GM18526 (cell line): ENCODE data around the gene RET.

Experiments used
- POLR2A ChIP-seq: IDR thresholded peaks from 3 replicates; pipeline ENCODE4 v1.6.1; 2011; ENCODE audit not compliant: insufficient read length; ENCODE audit errors: extremely low read depth

RET gene

GRCh38 chr10:43053825-43054224, 23.0 kb upstream of the RET start:
- TF ChIP-seq POLR2A, result no peak

DNA sequence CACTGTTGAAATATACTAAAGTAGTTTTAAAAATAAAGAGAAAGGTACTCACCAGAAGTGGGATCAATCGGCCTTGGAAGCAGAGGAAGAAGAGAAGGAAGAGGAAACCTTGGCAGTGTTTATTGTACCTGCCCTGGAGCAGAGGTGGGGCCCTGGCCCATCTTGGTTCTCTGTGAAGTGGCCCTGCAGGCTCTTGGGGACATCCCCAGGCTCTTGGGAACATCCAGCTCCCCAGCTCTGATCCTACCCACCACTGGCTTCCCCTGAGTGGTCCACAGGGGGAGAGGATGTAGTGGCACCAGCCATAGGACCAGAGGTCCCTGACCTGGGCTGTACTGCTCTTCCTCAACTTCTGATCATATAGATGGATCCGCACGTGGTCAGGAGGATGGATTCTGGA, 22.3 kb upstream of the RET start:
- TF ChIP-seq POLR2A, result no peak

GRCh38 chr10:43055217-43055616, 21.7 kb upstream of the RET start:
- TF ChIP-seq POLR2A, result no peak

DNA sequence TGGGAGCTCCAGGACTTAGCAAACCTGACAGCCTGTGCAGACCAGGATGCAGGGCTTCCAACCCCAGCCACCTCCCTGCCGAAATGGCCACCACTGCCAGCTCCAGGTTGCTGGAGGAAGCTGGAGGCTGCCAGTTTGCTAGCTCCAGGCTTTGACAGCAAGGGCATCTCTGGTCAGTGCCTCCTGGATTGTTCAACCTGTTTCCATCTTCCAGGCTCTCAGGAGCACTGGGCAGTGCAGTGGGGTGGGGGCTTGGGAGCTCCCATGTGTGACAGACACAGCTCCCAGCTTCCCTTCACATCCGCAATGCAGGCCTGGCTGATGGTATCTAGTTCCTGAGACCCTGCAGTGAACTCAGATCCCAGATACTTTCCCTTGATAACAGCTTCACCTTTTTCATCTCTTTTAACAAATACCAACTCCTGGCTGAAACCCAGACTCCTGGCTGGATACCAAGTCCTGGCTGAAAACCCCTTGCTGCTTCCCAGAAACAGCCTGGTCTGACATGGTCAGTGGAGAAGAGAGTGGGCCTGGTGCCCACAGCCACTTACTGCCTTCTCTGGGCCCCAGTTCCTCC, 20.8 kb upstream of the RET start:
- TF ChIP-seq POLR2A, result no peak

GRCh38 chr10:43056568-43057011, 20.3 kb upstream of the RET start:
- TF ChIP-seq POLR2A, result no peak

GRCh38 chr10:43057231-43057711, 19.6 kb upstream of the RET start:
- no peak for TF ChIP-seq POLR2A

GRCh38 chr10:43057831-43058340, 19.0 kb upstream of the RET start:
- no peak for TF ChIP-seq POLR2A

DNA sequence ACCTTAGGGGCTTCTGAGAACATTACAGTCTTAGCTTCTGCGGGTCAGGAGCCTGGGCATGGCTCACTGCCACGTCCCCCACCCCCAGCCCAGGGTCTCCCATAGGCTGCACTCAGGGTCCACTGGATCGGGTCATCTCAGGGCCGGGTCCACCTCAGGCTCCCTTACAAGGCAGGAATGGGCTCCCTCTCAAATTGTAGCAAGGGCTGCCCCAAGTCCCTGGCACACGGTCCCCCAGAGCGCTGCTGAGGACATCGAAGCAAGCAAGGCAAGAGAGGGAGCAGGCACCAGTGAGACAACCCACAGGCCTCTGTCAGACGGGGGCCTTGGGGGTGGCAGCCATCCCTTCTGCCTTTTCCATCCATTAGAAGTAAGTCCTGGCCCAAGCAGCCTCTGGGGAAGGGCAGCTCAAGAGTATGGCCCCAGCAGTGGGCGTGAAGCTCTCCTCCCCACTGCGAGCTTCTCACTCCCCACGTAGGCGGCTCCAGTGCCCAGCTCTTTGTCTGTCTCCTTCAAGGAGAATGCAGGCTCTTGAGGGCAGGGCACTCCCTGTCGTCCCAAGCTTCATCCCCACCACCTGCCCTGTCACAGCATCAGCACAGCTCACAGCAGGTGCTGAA, 18.0 kb upstream of the RET start:
- no peak for TF ChIP-seq POLR2A

- no peak for TF ChIP-seq POLR2A
These were observed 17.5 kb upstream of the RET start for GRCh38 chr10:43059336-43059720.

GRCh38 chr10:43059828-43060227, 17.0 kb upstream of the RET start:
- TF ChIP-seq POLR2A, result no peak

- no peak for TF ChIP-seq POLR2A
These were observed 16.6 kb upstream of the RET start for GRCh38 chr10:43060291-43060690.

GRCh38 chr10:43061331-43061730, 15.5 kb upstream of the RET start:
- TF ChIP-seq POLR2A, result no peak

GRCh38 chr10:43061760-43062159, 15.1 kb upstream of the RET start:
- no peak for TF ChIP-seq POLR2A

DNA sequence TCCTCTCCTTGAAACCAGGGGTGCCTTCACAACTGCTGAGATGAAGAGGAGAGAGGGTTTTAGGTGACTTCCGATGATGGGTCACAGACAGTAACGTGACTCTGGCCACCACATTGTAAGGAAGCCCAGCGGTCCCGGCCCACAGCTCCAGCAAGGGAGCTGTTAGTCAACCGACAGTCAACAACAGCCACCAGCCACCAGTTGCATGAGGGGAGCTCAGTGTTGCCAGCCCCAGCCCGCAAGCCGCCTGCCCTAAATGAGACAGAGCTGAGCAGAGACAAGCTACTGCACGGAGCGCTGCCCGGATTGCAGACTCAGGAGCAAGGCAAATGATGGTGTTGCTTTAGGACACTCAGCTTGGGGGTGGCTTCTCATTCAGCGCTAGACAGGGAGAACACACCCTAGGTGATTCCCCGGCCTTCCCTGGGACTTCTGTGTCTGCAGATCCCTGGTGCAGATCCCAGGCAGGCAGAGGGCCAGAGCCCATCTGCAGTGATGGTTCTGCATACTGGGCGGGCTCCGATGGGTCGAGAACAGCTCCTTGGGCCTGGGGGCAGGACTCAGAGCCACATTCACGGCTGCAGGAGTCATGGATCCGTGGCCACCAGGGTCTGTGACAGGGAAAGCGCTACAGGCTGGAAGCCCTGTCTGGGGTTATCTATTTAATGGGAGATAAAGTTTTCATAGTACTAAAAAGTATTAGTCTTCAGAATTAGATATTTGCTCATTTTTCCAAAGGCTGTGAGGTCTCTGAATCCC, 14.3 kb upstream of the RET start:
- no peak for TF ChIP-seq POLR2A

DNA sequence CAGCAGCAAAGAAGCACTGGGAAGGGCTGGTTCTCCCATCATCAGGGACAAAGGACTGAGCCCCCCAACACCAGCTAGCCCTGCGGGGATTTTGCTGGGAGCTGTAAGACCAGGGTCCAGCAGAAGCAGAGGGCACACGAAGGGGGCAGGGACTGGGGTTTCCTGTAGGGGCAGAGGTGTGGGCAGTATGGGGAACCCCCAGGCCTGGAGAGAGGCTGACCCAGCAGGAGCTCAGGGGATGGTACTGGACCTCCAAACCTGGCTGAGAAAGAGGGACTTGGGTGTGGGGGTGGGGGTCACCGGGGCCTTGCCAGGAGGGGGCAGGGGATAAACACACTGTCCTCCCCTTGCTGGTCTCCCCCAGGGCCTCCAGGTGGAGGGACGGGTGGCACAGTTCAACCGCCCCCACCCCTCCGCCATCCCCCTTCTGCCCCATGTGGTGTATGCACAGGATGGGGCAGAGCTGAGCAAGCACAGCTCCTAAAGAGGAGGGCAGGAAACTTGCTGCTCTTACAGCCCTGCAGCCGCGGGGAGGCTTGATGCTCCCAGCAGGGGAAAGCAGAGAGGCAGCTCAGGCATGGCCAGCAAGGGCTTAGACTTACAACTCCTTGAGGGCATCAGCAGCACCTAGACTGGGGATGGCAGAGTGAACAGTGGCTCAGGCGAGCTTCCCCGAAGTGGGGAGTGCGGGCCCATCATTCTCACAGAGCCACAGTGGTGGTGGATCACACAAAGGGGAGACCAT, 12.4 kb upstream of the RET start:
- no peak for TF ChIP-seq POLR2A

DNA sequence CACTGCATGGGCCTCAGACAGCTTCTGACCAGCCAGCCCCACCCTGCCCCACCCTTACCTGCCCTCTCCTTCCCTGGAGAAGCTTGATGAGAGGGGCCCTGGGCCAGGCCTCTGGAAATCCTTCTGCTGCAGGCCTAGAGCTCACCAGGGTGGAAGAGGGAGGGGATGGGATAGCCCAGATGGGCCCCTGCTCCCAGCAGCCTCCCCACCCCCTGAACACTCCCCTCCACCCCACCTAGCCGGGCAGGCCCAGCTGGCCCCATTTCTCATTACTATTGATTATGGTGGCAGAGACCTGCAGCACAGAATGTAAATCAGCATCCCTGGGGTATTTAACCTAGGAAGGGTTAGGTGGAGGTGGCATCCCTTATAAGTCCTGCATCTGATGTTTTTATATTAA, 11.6 kb upstream of the RET start:
- TF ChIP-seq POLR2A, result no peak

DNA sequence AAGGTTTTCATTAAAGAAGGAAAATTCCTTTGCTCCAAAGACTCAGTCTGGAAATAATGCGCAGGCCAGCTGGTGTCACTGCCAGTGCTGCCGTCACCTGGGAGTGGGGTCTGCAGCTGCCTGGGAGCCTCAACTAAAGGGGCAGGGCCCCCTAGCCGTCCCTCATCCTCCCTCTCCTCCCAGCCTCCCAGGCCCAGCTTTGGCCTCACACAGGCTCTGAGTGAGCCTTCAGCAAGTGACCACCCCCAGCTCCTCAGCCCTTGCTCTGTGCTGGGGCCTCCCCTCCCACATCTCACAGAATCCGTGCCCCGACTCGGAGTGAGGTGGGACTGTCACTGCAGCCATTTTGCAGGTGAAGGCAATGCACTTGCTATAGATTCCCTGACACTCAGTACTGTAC, 11.1 kb upstream of the RET start:
- TF ChIP-seq POLR2A, result no peak
